DMS53 (cell line): ENCODE measurements around the gene CHIT1.

Source experiments
- DNase-seq: peaks from one replicate; lab custom pipeline; 2025; lab: John Stamatoyannopoulos, UW

Gene CHIT1

DNA sequence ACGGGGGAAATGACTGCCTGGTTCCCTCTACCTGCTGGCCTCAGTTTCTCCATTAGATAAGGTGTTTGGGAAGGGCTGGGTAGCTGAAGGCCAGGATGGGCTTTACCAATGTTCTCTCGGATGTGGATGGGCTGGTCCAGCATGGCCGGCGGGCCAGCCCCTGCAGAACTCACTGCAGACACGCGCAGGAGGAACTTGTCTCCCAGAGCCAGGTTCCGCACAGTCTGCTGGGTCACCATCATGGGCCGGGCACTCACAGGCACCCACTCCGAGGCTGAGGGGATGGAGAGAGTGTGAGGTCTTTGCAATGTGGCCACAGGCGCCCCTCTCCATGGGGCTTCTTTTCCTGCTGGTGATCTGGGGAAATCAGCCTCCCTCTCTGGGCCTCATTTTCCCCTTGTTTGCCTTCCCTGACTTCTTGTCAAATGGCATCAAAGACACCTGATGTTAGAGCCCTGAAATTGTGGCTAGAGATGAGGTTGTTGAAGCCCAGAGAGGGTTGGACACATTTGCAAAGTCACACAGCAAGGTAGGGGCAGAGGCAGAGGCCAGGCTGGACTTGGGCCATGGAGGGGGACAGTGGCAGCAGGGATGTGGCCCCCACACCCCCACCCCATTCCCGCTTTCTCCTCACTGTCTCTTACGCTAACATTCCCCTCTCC lies 55.0 kb downstream of the CHIT1 start:
- DNase-seq, result no peak

DNA sequence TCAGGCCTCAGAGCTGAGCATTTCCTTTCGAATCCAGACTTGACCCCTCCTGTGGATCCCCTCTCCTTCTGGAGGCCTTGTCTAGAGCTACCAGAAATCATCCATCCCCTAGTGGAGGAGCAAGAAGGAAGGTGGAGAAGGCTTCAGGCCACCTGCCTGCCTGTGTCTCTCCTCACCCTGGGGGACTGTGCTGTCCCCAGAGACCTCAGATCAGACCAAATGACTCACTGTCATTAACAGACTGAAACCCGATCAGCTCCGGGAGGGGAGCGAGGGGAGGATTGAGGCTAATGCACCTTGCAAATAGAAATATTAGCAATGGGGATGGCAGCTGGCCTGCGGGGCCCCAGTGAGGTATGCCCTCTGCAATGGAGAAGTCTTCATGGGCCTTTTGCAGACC lies 55.9 kb downstream of the CHIT1 start:
- peak; percentile 42 for DNase-seq

DNA sequence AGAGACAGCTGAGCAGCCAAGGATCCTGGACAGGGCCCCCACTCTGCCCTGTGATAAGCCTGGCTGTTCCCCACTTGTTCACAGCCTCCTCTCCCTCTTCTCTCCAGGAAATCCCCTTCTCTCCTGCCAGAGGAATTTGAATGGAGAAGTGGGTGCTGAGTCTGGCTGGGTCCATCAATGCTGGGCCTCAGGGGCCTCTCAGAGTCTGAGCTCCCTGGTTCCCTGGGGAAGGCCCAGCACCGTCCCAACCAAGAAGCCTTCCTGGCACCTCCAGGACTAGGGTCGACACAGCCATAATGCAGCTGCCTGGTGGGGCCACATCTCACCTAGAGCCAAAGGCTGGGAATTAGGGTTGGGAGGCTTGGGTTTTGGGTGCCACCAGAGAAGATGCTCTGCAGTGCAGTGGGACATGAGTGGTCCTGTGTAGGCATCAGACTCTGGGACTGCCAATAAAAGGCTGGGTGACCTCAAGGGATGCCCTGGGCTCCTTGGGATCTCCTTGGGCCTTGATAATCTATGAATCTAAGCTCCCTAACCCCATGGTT lies 56.4 kb downstream of the CHIT1 start:
- DNase-seq, result no peak

DNA sequence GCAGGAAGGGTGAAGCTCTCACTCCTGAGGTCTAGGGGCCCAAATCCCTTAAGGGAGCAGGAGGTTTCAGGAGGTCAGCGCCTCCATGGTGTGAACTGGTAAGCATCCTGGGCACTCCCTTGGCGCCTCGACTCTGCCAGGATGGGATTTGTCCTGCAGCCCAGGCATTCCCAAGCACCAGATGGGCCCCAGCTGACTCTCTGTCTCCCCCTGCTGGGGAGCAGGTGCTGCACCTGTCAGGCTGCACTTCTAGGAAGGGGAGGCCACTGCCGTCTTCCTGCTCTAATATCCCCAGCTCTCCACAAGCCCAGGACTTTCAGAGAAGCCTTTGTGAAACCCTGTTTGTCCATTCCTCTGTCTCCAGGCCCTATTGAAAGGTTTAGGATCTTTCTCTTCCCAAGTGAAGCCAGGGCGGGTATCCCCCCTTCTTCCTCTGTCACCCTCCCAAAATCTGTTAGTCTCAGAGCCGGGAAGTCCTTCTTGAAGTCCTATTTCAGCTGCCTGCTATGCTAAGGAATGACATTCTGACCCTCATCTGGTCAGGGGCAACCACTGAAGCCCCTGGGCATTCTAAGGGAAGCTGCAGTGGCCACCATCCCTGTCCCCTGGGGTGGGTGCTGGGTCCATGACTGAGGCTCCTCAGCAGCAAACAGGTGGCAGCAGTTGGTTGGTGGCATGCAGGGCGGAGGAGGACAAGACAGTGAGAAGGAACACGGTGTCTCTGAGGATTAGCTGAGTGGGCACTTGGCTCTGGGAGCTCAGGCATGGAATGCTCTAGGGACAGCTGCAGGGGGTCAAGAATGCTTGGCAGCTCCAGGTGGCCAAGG lies 57.1 kb downstream of the CHIT1 start:
- peak; percentile 90 for DNase-seq

DNA sequence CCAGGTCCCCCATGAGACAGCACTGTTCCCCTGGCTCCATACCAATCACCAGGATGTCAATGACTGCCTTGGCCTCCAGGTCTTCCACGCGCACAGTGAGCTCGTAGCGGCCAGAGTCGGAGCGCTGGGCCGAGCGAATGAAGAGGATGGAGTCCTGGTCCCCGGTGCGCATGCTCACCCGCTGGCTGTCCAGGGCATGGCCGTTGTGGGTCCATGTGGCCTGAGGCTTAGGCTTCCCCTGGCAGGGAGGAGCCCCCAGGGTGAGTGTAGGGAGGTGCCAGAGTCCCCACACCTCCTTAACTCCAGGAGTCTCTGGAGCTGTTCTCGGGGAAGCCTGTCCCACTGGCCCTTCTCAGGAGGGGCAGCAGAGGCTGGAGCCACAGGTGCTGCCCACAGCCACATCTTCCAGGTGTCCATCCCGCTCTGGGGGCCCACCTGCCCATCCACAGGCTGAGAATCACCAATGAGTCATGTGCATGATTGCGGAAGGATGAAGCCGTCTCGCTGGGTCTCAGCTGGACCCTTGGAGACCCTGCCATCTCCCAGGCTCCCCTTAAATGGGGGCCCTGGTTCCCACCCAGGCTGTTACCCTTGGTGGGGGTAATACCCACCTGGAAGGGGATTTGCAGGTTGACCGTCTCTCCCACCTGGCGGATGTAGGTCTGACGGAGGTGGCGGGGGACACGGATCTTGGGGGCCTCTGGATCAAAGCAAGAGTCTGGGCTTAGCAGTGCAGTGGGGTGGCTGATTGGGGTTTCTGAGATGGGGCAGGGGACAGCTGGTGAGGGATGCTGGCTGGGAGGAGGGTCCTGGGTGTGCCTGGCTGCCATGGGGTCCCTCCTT lies 57.9 kb downstream of the CHIT1 start:
- DNase-seq, result no peak

DNA sequence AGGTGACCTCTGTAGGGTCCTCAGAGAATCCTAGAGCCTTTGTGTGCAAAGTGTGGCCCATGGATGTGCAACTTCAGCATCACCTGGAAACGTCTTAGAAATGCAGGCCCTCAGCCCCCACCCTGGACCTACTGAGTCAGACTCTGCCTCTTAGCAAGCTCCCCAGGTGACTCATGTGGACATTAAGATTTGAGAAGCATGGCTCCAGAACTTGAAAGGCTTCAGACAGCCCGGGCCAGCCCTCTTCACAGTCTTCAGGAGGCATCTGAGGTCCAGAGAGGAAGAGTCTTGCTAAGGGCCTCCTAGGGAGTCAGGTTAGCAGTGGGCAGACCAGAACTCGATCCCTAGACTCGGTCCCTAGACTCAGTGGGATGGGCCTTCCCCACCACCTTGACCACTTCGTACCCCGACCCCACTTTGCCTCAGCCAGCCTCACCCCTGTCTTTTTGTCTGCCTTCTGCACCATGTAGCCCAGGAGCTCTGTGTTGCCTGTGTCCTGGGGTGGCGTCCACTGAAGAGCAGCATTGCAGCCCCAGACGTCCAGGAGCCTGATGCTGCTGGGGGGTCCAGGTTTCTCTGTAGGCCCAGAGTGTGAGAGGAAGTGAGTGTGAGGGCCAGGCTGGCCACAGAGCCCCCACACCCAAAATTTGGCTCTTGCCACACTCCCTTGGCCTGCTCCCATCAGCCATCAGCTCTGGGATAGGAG lies 58.7 kb downstream of the CHIT1 start:
- DNase-seq, result no peak

DNA sequence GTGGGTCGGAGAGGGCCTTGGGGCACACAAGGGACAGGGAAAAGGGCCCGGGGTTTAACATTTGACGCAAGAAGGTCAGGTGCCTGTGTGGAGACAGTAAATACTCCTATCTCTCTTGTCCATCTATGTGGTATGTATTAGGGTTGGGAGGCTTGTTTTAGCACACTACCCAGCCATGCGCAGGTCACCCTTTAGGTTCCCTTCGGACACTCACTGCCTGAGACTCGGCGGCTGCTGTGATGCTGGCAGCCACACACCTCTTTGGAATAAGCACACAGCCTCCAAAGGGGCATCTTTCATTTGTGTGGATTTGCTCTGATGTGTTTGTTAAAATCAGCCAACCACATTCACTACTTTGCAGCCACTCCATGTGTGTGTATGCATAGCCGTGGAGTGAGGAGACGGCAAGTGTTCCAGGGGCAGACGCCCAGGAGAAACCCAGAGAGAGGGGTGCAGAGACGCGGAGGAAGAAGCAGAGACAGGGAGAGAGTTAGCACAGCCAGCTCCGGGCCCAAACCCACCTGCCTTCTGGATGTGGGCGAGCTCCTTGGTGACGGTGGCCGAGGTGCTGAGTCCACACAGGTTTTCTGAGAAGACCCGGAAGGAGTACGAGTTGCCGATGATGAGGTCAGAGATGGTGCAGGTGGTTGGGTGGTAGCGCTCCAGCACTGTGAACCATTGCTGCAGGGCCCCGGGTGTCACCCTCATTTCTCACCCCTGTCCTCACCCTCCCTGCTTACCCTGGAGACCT lies 59.5 kb downstream of the CHIT1 start:
- no peak for DNase-seq

DNA sequence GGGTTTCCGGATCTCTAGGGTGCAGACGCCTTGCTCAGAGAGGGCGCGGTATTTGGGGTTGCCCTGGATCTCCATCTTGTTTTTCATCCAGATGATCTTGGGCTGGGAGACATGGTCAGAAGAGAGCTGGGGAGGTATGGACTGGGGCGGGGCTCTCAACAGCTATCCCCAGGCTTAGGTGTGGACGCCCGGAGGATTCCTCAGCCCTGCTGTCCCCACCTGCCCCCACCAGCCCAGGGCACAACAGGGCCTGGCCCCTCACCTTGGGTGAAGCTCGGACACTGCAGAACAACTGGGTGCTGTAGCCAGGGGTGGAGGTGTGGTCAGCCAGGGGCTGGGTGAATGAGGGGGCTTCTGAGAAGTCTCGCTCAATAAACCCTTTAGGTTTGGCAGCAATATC lies 60.5 kb downstream of the CHIT1 start:
- no peak for DNase-seq

DNA sequence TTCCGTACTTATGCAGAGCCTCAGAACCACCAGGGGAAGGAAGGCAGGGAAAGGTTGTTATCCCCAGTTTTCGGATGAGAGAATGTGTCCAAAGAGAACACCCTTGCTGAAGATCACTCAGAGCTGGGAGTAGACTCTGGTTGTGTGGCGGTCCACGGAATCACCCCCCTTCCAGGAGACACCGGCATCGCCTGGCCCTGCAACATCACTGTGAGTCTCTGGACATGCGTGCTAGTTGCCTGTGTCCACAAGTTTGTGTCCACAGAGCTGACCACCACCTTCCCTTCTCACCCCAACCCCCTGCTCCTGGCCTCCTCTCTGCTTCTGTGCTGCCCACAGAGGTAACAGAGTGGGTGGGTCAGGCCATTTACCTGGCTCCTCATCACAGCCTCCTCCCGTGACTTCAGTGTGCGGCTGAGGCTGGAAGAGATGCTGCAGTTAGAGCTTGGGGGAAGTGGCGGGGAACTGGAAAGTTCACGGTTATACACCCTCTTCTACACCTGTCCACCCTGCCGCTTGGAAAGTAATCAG lies 61.2 kb downstream of the CHIT1 start:
- DNase-seq, result no peak

DNA sequence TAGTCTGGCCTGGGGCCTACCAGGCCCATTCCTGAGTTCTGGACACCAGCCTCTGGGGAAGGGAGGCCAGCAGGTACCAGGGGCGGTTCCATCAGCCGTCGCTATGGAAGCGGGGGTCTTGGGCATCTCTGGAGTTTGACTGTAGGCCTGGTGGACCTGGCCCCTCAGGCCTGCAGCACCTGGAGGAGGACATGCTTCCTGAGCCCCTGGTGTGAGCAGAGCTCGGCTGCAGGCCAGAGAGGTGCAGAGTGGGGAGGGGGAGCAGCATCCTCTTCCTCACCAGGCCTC lies 61.6 kb downstream of the CHIT1 start:
- no peak for DNase-seq

DNA sequence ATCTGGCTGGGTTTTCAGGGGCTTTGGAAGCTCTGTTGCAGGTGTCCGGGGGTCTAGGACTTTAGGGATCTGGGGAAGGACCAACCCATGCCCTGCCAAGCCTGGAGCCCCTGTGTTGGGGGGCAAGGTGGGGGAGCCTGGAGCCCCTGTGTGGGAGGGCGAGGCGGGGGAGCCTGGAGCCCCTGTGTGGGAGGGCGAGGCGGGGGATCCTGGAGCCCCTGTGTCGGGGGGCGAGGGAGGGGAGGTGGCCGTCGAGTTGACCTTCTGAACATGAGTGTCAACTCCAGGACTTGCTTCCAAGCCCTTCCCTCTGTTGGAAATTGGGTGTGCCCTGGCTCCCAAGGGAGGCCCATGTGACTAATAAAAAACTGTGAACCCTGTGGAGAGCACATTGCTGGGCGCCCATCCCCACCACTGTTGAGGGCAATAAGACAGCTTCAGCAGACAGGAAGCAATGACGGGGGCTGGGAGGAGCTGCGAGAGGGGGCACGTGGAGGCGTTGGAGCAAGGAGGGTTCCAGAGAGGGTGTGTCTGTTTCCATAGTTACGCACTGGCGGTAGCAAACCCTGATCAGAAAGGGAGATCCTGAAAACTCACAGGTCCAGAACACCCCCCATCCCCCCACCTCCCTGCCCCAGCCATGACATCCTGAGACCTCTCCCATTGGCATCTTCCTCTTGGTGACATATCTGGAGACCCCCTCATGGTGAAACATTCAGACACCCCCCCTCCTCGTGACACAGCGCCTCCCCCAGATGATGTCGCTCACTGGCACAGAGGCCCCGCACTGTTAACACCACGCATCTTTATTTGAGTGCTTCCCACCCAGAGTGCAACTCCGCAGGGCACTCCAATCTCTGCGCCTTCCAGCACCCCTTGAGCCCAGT lies 62.2 kb downstream of the CHIT1 start:
- DNase-seq, result peak; percentile 45

DNA sequence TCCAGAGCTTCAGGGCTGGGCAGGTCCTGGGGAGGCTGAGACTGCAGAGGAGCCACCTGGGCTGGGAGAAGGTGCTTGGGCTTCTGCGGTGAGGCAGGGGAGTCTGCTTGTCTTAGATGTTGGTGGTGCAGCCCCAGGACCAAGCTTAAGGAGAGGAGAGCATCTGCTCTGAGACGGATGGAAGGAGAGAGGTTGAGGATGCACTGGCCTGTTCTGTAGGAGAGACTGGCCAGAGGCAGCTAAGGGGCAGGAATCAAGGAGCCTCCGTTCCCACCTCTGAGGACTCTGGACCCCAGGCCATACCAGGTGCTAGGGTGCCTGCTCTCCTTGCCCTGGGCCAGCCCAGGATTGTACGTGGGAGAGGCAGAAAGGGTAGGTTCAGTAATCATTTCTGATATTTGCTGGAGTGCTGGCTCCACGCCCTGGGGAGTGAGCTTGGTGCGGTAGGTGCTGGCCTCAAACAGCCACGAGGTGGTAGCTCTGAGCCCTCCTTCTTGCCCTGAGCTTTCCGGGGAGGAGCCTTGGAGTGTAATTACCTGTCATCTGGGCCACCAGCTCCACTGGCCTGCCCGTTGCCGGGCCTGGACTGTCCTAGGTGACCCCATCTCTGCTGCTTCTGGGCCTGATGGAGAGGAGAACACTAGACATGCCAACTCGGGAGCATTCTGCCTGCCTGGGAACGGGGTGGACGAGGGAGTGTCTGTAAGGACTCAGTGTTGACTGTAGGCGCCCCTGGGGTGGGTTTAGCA lies 63.1 kb downstream of the CHIT1 start:
- peak; percentile 70 for DNase-seq
